Mucosa of stomach (tissue), 1 donor: ENCODE measurements around the gene SYNJ2.

Experiments
- H3K27me3 ChIP-seq: one replicate; pipeline ENCODE4 v1.7.0; 2013; ENCODE audit warnings: mild to moderate bottlenecking, low read length; ENCODE audit not compliant: control insufficient read depth, insufficient read depth
- H3K36me3 ChIP-seq: one replicate; pipeline ENCODE4 v1.7.0; 2013; ENCODE audit warnings: low read length; ENCODE audit not compliant: control insufficient read depth, insufficient read depth
- H3K4me1 ChIP-seq: one replicate; pipeline ENCODE4 v1.7.0; 2013; ENCODE audit warnings: mild to moderate bottlenecking, low read length; ENCODE audit not compliant: control insufficient read depth, insufficient read depth
- H3K4me3 ChIP-seq: one replicate; pipeline ENCODE4 v1.7.0; 2013; ENCODE audit warnings: low read length
- H3K9ac ChIP-seq: one replicate; pipeline ENCODE4 v1.7.0; 2013; ENCODE audit warnings: mild to moderate bottlenecking, low read length, moderate library complexity
- H3K9me3 ChIP-seq: one replicate; pipeline ENCODE4 v1.7.0; 2013; ENCODE audit warnings: mild to moderate bottlenecking, low read length, moderate library complexity; ENCODE audit not compliant: control insufficient read depth
- donor health status: Pancreatic carcinoma.

The SYNJ2 gene

DNA sequence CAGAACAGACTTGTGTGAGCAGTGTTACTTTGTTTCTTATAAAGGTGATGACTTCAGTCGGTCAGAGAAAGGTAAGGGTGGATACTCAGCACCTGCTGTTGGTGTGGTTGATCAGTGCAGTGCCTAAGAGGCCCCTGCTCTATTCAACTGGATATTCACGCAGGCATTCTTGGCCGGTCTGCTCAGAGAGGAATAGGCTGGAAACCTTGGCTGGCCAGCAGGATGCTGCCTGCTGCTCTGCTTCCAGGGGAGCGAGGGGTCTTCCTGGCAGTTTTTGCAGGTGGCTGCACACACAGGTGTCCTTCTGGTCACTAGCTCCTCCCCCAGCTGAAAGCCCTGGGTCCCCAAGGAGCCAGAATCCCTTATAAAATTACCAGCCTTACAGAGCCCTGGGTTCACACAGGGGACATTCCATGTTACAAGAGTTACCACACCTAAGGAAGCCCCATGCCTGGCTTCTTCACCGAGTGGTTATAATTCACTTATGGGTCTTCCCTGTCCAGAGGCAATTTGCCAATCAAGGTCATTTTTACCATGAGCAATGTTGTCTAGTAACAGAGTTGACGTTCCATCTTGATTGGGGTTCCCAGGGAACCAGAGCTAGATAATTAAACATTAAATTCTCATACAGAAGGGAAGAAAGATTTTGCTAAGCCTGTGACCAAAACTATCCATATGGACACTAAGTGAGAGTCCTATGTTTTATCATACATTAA is 16.4 kb downstream of the SYNJ2 start:
- Histone ChIP-seq H3K27me3 (no peaks in the 10 kb centered on the region), H3K4me1 (peaks cover 25% of the 10 kb centered on the region), H3K4me3 (no peak overlapping the region), H3K9me3 (no peaks in the 10 kb centered on the region), H3K36me3 (no peaks in the 10 kb centered on the region), H3K9ac (no peak overlapping the region)

DNA sequence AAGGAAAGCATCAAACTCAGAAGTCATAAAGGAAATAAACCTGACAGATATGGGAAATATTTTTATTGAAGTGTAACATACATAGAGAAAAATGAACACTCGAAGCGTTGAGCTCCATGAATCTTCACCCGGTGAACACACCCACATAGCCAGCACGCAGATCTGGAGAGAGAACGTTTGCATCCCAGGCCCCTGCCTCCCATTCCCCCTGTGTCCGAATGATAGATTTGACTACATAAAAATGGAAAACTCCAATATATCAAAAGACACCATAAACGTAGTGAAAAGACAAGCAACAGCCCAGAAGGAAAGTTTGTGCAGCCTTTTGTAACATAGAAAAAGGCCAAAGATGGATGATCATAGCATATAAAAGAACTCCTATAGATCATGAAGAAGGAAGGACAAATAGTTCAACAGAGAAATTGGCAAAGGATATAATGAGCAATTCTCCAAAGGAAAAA is 17.1 kb downstream of the SYNJ2 start:
- Histone ChIP-seq H3K9me3 (no peaks in the 10 kb centered on the region), H3K4me3 (no peak overlapping the region), H3K27me3 (no peaks in the 10 kb centered on the region), H3K36me3 (no peaks in the 10 kb centered on the region), H3K4me1 (peaks cover 32% of the 10 kb centered on the region), H3K9ac (no peak overlapping the region)

DNA sequence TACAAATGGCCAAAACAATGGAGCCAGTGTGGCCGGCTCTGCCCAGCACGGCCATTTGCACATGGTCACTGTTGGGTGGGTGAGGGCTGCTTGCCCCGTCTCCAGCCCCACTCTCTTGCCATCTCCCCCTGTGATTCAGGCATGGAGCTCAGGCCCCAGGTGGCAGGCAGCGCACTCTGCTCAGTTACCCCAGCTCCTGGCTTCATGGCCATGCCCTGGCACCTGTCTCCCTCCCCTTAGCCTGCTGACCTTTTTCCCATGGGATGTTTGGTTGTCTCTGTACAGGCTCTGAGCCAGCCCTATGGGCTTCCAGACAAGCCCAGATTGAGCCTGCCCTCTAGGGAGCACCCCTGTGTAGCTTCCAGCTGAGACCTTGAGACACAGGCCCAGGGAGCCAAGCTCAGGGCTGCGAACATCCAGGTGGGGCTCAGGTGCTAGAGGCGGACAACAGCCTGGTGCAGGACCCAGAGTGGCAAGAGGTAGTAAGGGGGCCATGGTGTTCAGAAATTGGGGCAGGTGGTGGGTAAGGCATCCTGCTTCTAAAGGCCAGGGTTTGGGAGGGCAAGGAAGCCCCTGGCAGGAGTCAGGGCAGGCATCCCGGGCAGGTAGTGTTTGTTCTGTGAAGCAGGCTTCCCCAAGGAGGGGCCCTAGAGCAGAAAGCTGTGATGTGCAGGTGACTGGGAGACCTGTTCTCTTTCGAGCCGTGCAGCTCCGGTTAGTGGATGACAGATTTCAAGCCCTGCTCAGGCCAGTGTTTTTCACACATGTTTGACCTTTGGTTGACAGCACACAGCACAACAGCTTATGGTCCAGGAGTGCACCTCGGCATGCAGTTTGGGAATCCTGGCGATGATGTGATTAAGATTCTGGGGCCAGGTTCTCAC is 17.7 kb downstream of the SYNJ2 start:
- H3K36me3 ChIP-seq = no peaks in the 10 kb centered on the region
- H3K9ac ChIP-seq = no peak overlapping the region
- no peaks in the 10 kb centered on the region for H3K9me3 ChIP-seq
- no peak overlapping the region for H3K4me3 ChIP-seq
- H3K27me3 ChIP-seq = no peaks in the 10 kb centered on the region
- H3K4me1 ChIP-seq = peaks cover 32% of the 10 kb centered on the region

DNA sequence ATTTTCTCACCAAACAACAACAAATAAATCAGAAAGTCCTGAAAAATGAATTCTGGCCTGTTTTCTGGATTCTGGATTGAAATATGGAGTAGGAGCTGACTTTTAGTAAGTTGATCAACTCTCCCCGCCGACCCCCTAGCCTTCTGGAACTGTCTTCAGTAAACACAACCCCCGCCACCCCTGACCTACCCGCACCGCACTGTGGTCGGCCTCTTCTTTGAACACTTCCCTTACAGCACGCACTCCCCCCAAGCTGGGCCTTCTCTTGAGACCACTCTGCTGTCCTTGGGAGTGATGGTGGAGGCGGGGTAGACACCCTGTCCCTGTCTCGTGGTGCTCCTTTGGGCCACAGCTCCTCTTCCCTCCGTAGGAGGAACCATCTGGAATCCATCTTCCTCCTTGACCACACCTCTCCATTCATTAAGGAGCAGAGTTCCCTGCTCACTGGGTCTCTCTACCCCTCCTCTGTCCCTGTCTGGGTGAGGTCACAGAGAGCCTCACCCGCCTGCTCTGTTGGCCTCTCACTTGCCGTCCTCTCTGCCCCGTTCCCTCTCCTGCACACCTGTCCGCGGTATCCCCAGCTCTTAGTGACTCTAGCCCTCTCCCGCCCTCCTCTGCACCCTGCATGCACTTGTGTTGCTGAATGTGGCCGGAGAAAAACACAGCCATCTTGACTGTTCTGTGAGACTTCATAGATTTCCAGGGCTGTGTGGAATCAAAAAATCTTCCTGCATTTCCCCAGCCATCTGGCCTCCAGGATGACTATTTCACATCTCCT is 19.1 kb downstream of the SYNJ2 start:
- Histone ChIP-seq H3K9ac (no peak overlapping the region), H3K9me3 (no peaks in the 10 kb centered on the region), H3K4me3 (no peak overlapping the region), H3K27me3 (no peaks in the 10 kb centered on the region), H3K36me3 (no peaks in the 10 kb centered on the region), H3K4me1 (peaks cover 34% of the 10 kb centered on the region)

DNA sequence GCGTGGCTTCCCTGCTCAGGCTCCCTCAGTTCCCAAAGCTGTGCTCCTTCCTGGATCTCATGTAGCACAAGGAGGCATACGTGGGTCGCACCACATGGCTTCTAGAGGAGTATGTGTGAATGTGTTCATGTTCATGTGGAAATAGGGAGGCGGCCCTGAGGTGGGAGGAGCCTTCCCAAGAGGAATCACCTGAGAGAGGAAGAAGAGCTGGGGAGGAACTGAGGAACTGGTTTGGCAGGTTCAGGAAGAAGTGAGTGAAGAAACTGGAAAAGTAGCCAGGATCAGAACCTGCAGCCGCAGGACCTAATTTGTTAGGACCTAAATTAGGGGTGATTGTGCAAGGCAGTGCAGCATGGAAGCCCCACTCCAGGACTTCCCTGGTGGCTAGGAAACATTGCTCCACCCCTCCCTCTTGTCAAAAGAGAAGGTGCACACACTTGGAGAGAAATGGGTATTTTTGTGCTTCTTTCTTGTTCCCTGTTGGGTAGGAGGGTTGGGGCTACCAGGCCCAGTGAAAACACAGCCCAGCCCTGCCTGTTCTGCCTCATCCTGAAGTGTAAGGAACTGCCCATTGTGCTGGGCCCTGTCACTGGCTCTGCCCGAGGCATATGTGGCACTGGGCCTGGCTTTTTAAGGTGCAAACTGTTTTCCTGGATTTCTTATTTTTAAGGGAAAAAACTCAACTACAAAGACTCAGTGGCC is 20.7 kb downstream of the SYNJ2 start:
- Histone ChIP-seq H3K4me3 (no peak overlapping the region), H3K4me1 (peaks cover 34% of the 10 kb centered on the region), H3K9me3 (no peaks in the 10 kb centered on the region), H3K36me3 (no peaks in the 10 kb centered on the region), H3K9ac (peak overlapping the region; percentile 45), H3K27me3 (no peaks in the 10 kb centered on the region)

DNA sequence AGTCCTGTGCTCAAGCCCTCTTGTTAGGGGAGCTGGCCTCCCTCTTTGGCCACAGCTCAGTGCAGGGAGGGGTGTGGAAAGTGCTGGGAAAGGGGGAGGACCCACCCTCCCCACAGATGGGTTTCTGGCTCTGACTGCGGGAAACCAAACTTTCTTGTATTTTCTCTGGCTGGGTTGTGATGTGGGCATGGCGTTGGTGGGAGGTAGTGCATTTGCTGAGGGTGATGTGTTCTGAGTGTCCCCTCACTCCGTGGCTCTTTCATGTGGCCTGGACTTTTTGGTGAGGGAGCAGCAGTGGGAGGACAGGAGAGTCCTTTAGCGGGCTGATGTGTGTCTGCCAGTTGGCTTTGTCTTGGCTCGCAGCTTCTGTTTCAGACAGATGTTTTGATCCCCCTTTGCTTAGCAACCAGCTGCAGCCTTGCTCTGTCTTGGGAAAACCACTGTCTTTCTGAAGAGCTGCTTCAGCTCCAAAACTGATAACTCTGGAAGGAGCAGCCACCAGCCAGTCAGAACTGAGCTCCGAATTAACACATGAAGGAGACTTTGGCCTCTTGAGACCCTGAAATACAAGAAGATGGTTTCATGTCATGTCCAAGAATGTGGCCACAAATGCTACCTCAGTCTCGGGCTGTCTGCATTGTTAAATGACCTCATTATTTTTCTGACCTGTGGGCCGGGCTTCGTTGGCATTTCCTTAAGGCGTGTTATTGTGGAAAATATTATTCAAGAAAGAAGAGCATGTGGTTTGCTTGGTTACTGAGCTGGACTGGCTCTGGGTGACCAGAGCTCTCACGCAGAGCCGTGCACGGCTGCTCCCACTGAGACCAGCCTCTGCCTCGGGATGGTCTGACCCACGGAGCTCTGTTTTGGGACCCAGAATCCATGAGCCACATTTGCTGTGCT is 21.5 kb downstream of the SYNJ2 start:
- Histone ChIP-seq H3K4me3 (no peak overlapping the region), H3K27me3 (no peaks in the 10 kb centered on the region), H3K9me3 (no peaks in the 10 kb centered on the region), H3K4me1 (peaks cover 34% of the 10 kb centered on the region), H3K9ac (peak overlapping the region; percentile 45), H3K36me3 (no peaks in the 10 kb centered on the region)

DNA sequence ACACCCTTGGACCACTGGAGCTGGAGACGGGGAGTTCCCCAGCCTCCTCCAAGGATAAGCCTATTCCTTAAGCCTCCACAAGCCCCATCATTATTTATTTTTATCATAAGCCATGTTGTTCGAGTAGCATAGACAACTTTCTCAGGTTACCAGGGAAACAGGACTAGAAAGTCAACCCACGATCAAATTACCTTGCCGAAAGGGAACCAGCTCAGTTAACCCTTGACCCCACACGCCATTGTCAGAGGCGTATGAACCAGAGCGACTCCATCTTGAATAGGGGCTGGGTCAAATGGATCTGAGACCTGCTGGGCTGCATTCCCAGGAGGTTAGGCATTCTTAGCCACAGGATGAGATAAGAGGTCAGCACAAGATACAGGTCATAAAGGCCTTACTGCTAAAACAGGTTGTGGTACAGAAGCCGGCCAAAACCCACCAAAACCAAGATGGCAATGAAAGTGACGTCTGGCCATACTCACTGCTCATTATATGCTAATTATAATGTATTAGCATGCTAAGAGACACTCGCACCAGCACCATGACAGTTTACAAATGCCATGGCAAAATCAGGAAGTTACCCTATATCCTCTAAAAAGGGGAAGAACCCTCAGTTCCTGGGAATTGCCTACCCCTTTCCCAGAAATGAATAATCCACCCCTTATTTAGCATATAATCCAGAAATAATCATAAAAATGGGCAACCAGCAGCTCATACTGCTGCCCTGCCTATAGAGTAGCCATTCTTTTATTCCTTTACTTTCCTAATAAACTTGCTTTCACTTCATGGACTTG is 22.4 kb downstream of the SYNJ2 start:
- Histone ChIP-seq H3K9ac (peak overlapping the region; percentile 45), H3K4me3 (no peak overlapping the region)

DNA sequence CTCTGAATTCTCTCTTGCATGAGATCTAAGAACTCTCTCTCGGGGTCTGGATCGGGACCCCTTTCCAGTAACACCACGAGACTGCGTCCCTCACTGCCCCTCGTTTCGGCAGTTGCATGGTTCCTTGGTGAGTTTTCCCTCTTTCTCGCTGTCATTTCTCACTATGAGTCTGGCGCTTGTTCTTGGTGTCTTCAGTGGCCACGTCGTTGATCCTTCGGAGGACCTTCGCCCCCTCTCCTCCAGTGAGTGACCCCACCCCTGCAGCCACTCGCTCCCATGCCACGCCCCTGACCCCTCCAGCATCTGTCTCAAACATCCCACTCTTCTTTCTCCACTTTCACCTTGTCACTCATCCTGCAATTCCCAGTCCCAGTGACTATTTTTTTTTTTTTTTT is 23.0 kb downstream of the SYNJ2 start:
- Histone ChIP-seq H3K36me3 (no peaks in the 10 kb centered on the region), H3K4me1 (peaks cover 46% of the 10 kb centered on the region), H3K27me3 (no peaks in the 10 kb centered on the region), H3K4me3 (no peak overlapping the region), H3K9me3 (no peaks in the 10 kb centered on the region), H3K9ac (no peak overlapping the region)

More for the DNA sequence above, 22.4 kb downstream of the SYNJ2 start:
- H3K4me1 ChIP-seq = peaks cover 42% of the 10 kb centered on the region
- H3K36me3 ChIP-seq = no peaks in the 10 kb centered on the region
- H3K9me3 ChIP-seq = no peaks in the 10 kb centered on the region
- no peaks in the 10 kb centered on the region for H3K27me3 ChIP-seq

DNA sequence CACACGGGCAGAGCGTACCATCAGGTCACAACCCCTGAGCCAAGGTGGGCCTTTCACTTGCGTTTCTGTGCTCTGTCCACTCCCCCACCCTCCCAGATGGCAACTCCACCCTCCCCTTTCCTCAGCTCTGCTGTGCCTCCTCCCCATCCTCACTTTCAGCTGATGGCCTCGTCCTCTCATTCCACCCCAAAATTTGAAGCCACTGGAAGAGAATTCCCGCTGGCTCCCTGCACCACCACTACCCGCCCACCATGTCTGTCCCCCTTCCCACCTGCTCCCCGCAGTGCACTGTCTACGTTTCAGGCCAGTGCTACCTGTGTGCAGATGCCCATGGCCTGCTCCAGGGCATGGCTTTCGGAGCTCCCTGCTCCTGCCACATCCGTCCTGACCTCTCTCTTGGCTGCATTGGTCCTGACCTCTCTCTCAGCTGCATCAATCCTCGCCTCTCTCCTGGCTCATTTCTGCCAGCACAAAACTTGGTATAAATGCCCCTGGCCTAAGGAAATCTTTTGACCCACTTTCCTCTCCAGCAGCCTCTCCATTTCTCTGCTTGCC is 24.0 kb downstream of the SYNJ2 start:
- Histone ChIP-seq H3K4me1 (peaks cover 46% of the 10 kb centered on the region), H3K27me3 (no peaks in the 10 kb centered on the region), H3K4me3 (no peak overlapping the region), H3K9ac (no peak overlapping the region), H3K9me3 (no peaks in the 10 kb centered on the region), H3K36me3 (no peaks in the 10 kb centered on the region)

DNA sequence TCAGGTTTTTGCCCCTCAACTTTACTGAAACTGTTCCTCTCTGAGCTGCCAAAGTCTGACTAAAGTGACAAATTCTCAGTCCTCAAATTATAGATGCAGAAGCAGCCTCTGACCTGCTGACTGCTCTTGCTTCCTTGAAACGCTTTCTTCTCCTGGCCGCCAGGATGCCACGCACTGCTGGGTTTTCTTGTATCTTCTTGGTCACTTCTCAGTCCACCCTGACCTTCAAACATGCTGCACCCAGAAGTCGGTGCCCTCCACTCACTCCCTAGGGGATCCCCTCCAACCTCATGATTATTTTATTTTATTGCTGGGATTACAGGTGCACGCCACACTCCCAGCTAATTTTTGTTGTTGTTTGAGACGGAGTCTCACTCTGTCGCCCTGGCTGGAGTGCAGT is 24.7 kb downstream of the SYNJ2 start:
- Histone ChIP-seq H3K4me1 (peaks cover 46% of the 10 kb centered on the region), H3K9me3 (no peaks in the 10 kb centered on the region), H3K4me3 (no peak overlapping the region)

More for the DNA sequence above, 24.7 kb downstream of the SYNJ2 start:
- no peaks in the 10 kb centered on the region for H3K27me3 ChIP-seq
- H3K36me3 ChIP-seq = no peaks in the 10 kb centered on the region
- no peak overlapping the region for H3K9ac ChIP-seq
